Lung (tissue), 12 donors: ENCODE data around the gene HADHB. TPM values are rescaled to one million over a fixed set of nuclear protein-coding genes. Genes with fewer than 3 reads are reported as not detected.

Experiments
- ATAC-seq: fragments of 200-7000 bp; cut with Tn5 transposase; one replicate; pipeline ENCODE4 v1.9.1; 2020; ENCODE audit warnings: moderate number of reproducible peaks; ENCODE audit not compliant: insufficient read depth, low FRiP score
- DNase-seq, 3 donors: peaks; one replicate each; pipeline ENCODE4 v3.0.0-alpha.2; 2013 to 2017
- H3K27ac ChIP-seq, 2 donors: one replicate each; pipeline ENCODE4 v1.5.1; 2013; ENCODE audit warnings: mild to moderate bottlenecking in 2 of 2, moderate library complexity in 2 of 2, control low read depth in 1 of 2, inconsistent platforms in 1 of 2, low read depth in 1 of 2, low read length in 1 of 2
- H3K27me3 ChIP-seq, 3 donors: one replicate each; pipeline ENCODE4 v1.5.1; 2013; ENCODE audit warnings: low read length in 2 of 3; ENCODE audit not compliant: control insufficient read depth in 3 of 3, insufficient read depth in 3 of 3
- H3K36me3 ChIP-seq, 4 donors: one replicate each; pipeline ENCODE4 v1.5.1; 2013; ENCODE audit warnings: low read length in 4 of 4, mild to moderate bottlenecking in 1 of 4, moderate library complexity in 1 of 4; ENCODE audit not compliant: control insufficient read depth in 4 of 4, insufficient read depth in 4 of 4
- H3K4me1 ChIP-seq, 5 donors: one replicate each; pipeline ENCODE4 v1.5.1; 2013; ENCODE audit warnings: low read length in 5 of 5, mild to moderate bottlenecking in 2 of 5, moderate library complexity in 1 of 5; ENCODE audit not compliant: control insufficient read depth in 5 of 5, insufficient read depth in 5 of 5
- H3K4me3 ChIP-seq: one replicate; pipeline ENCODE4 v1.5.1; 2013; ENCODE audit warnings: mild to moderate bottlenecking, control low read depth, moderate library complexity
- H3K9ac ChIP-seq, 2 donors: one replicate each; pipeline ENCODE4 v1.5.1; 2013; ENCODE audit warnings: low read length in 2 of 2, control low read depth in 1 of 2; ENCODE audit not compliant: insufficient read depth in 1 of 2
- H3K9me3 ChIP-seq, 4 donors: one replicate each; pipeline ENCODE4 v1.5.1; 2013; ENCODE audit warnings: low read length in 3 of 4, mild to moderate bottlenecking in 1 of 4, moderate library complexity in 1 of 4; ENCODE audit not compliant: control insufficient read depth in 4 of 4, insufficient read depth in 3 of 4
- WGBS, 2 donors: extraction: QIAGEN DNeasy Blood & Tissue Kit; methylation state at CpG; one replicate each; pipeline ENCODE4 v1.1.7; 2013; 5-methylcytosine and 5-hydroxymethylcytosine counted together
- polyA plus RNA-seq, 2 donors: library from polyadenylated mRNA; stranded (reverse); fragments of 200-250 nt; gene quantifications; one replicate each; pipeline ENCODE4 v1.2.1, GENCODE V29; 2013
- total RNA-seq, 2 donors: library from RNA; depleted of rRNA in 1 of 2; stranded (reverse); fragments of >200 nt in 1 of 2; gene quantifications; one replicate each; pipeline ENCODE4 v1.2.1, GENCODE V29; 2014 to 2021
- TF ChIP-seq, protein P1 (sequence below): IDR thresholded peaks from 2 replicates; pipeline ENCODE4 v1.5.1; 2012; ENCODE audit warnings: mild to moderate bottlenecking; ENCODE audit errors: control extremely low read depth, extremely low read depth
- donor health status: control.
- donor health status: control.
- donor health status: Bipolar disorder and iron deficiency.
- donor health status: healthy.
- donor health status: DM: yes; HTN: yes; CAD: no.

Gene HADHB
- total and polyA plus RNA-seq, 4 donors = 63.1 to 140 (median 89.6) TPM

GRCh38 chr2:26269571-26270158, 24.9 kb downstream of the HADHB start:
- DNase-seq = no peak
- H3K27ac ChIP-seq = peak overlapping the region in 1 of 2 donors; percentile 13
- H3K4me1 ChIP-seq = peaks cover 3 to 14% (median 9%) of the 10 kb centered on the region in 5 donors
- H3K4me3 ChIP-seq = no peak overlapping the region
- ATAC-seq = no peak
- H3K9me3 ChIP-seq = no peaks in the 10 kb centered on the region
- no peaks in the 10 kb centered on the region for H3K27me3 ChIP-seq
- WGBS, 2 donors = 73 to 81% methylated on average over 6 of the region's 6 CpGs
- TF ChIP-seq, protein P1, sequence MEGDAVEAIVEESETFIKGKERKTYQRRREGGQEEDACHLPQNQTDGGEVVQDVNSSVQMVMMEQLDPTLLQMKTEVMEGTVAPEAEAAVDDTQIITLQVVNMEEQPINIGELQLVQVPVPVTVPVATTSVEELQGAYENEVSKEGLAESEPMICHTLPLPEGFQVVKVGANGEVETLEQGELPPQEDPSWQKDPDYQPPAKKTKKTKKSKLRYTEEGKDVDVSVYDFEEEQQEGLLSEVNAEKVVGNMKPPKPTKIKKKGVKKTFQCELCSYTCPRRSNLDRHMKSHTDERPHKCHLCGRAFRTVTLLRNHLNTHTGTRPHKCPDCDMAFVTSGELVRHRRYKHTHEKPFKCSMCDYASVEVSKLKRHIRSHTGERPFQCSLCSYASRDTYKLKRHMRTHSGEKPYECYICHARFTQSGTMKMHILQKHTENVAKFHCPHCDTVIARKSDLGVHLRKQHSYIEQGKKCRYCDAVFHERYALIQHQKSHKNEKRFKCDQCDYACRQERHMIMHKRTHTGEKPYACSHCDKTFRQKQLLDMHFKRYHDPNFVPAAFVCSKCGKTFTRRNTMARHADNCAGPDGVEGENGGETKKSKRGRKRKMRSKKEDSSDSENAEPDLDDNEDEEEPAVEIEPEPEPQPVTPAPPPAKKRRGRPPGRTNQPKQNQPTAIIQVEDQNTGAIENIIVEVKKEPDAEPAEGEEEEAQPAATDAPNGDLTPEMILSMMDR = no peak
- peaks cover 0 to 10% (median 3%) of the 10 kb centered on the region in 4 donors for H3K36me3 ChIP-seq
- no peak overlapping the region for H3K9ac ChIP-seq

GRCh38 chr2:26270373-26270772, 25.6 kb downstream of the HADHB start:
- Histone ChIP-seq H3K27me3 (no peaks in the 10 kb centered on the region), H3K9ac (no peak overlapping the region)
- no peak for DNase-seq

GRCh38 chr2:26273501-26273900, 28.8 kb downstream of the HADHB start:
- DNase-seq (no peak), ATAC-seq (no peak)
- Histone ChIP-seq H3K9ac (no peak overlapping the region), H3K4me1 (peaks cover 5 to 21% (median 10%) of the 10 kb centered on the region in 5 donors), H3K9me3 (no peaks in the 10 kb centered on the region), H3K36me3 (peaks cover 5 to 24% (median 16%) of the 10 kb centered on the region in 4 donors), H3K27ac (peak overlapping the region in 1 of 2 donors; percentile 94), H3K4me3 (no peak overlapping the region), H3K27me3 (no peaks in the 10 kb centered on the region)
- WGBS, 2 donors = 48 to 50% methylated on average over 2 of the region's 2 CpGs
- TF ChIP-seq, protein P1 = no peak

More at GRCh38 chr2:26270373-26270772, 25.6 kb downstream of the HADHB start:
- Histone ChIP-seq H3K9me3 (no peaks in the 10 kb centered on the region), H3K4me3 (no peak overlapping the region), H3K36me3 (peaks cover 0 to 9% (median 3%) of the 10 kb centered on the region in 4 donors), H3K27ac (no peak overlapping the region), H3K4me1 (peaks cover 4 to 21% (median 10%) of the 10 kb centered on the region in 5 donors)
- TF ChIP-seq, protein P1 = no peak
- no peak for ATAC-seq
